A673 (cell line): ENCODE measurements around the gene ENHO. TPM values are rescaled to one million over a fixed set of nuclear protein-coding genes. Genes with fewer than 3 reads are reported as not detected.

Source experiments
- BruUV-seq: library from RNA; stranded (reverse); fragments of 400-500 nt; replicated peaks from 2 replicates; lab custom pipeline; 2021; lab: Mats Ljungman, UMichigan
- CTCF ChIA-PET: fragments of 300-600 bp; sonication (Branson Sonifier 250); formaldehyde crosslinking; loops from one replicate; lab custom pipeline; 2022; ENCODE audit warnings: antibody characterized with exemption; lab: Charles Lee
- POLR2A ChIA-PET: fragments of 300-600 bp; sonication (Branson Sonifier 250); formaldehyde crosslinking; loops from one replicate; lab custom pipeline; 2022; ENCODE audit warnings: antibody characterized with exemption; ENCODE audit not compliant: low non-redundant PET; lab: Charles Lee
- DNase-seq: peaks from one replicate; pipeline ENCODE4 v3.0.0-alpha.2; 2015; ENCODE audit warnings: low spot score
- H3K27ac ChIP-seq: fragments of 200-600 bp; sonication (generic); 2 replicates; pipeline ENCODE4 v1.5.1; 2016; ENCODE audit warnings: mixed run types, low read depth, mild to moderate bottlenecking, mixed read lengths, antibody characterized with exemption, low read length; ENCODE audit not compliant: poor library complexity, severe bottlenecking
- H3K27me3 ChIP-seq: fragments of 200-600 bp; sonication (generic); replicated peaks from 2 replicates; pipeline ENCODE4 v1.6.1; 2017; ENCODE audit warnings: mixed run types, low read depth, mild to moderate bottlenecking, mixed read lengths, antibody characterized with exemption, low read length; ENCODE audit not compliant: insufficient read depth, poor library complexity
- H3K36me3 ChIP-seq: fragments of 200-600 bp; sonication (generic); 2 replicates; pipeline ENCODE4 v1.6.1; 2016; ENCODE audit warnings: mixed run types, mild to moderate bottlenecking, mixed read lengths, antibody characterized with exemption, low read length; ENCODE audit not compliant: insufficient read depth, poor library complexity, severe bottlenecking
- H3K4me1 ChIP-seq: fragments of 200-600 bp; sonication (generic); 2 replicates; pipeline ENCODE4 v1.6.1; 2017; ENCODE audit warnings: mixed run types, mild to moderate bottlenecking, mixed read lengths, antibody characterized with exemption, low read length; ENCODE audit not compliant: insufficient read depth, poor library complexity, severe bottlenecking
- H3K4me3 ChIP-seq: fragments of 200-600 bp; sonication (generic); 2 replicates; pipeline ENCODE4 v1.5.1; 2016; ENCODE audit warnings: low read depth, mixed run types, mild to moderate bottlenecking, mixed read lengths, low read length; ENCODE audit not compliant: poor library complexity, severe bottlenecking
- H3K9me3 ChIP-seq: fragments of 200-600 bp; sonication (generic); 2 replicates; pipeline ENCODE4 v1.6.1; 2016; ENCODE audit warnings: mixed run types, low read depth, mild to moderate bottlenecking, mixed read lengths, antibody characterized with exemption, low read length; ENCODE audit not compliant: poor library complexity, severe bottlenecking
- CTCF ChIP-seq: fragments of 300-800, 200-600 bp; sonication (generic); conservative IDR thresholded peaks from 2 replicates; pipeline ENCODE4 v1.5.1; 2017; ENCODE audit warnings: low read depth, mild to moderate bottlenecking, antibody characterized with exemption, low read length, moderate library complexity, mixed read lengths
- EZH2 ChIP-seq: fragments of 200-600 bp; sonication (generic); IDR thresholded peaks from 2 replicates; pipeline ENCODE4 v1.6.1; 2017; ENCODE audit warnings: borderline replicate concordance, low read depth, mild to moderate bottlenecking, mixed read lengths, antibody characterized with exemption, low read length; ENCODE audit not compliant: poor library complexity, severe bottlenecking
- intact Hi-C: fragments of 100-400 bp; cut with micrococcal nuclease; formaldehyde crosslinking; loops from one replicate; pipeline ENCODE4 v1.10.0; 2022; ENCODE audit not compliant: unreplicated experiment
- total RNA-seq: library from RNA; stranded (reverse); gene quantifications from 2 replicates; pipeline ENCODE4 v1.2.3, GENCODE V29; 2021

Gene ENHO
- total RNA-seq, 1 experiment from 2014 or later = 1.2 TPM

DNA sequence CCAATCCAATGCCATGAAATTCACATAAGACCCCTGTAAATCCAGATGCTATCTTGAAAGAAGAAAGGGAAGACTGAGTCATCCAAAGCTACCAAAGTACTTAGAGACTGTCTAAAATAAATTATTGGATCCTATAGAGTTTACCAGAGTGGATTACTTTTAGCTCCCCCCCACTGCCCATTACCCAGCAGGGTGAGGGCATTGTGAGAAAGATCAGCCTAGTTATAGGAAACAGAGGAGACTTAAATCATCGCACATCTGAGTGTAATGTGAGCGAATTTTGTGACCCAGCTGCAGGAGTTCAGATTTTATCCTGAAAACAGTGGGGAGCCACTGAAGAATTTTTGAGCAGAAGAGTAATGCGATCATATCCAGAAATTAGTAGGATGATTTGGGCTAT lies 1.6 kb upstream of the ENHO start:
- H3K36me3 ChIP-seq = no peaks in the 10 kb centered on the region
- BruUV-seq = no TSS peak
- H3K27ac ChIP-seq = no peak overlapping the region
- peaks cover 10% of the 10 kb centered on the region for H3K4me1 ChIP-seq
- no peaks in the 10 kb centered on the region for H3K9me3 ChIP-seq
- H3K4me3 ChIP-seq = no peak overlapping the region
- ChIA-PET CTCF (interaction anchor here (1.1 to 1.4 kb wide), 2 partner anchors 80 to 120 kb away, joined by 3 to 4 read pairs; no protein-coding TSS in a partner anchor), POLR2A (no interaction called here)
- no peak for TF ChIP-seq EZH2
- TF ChIP-seq CTCF = no peak
- H3K27me3 ChIP-seq = no peaks in the 10 kb centered on the region
- DNase-seq = peak; percentile 51
- intact Hi-C loops = no loop called here

- ChIA-PET POLR2A (interaction anchor here (0.6 kb wide), 1 partner anchor 501 kb away, joined by 5 read pairs; no protein-coding TSS in a partner anchor), CTCF (interaction anchor here (0.5 kb wide), 1 partner anchor 73 kb away, joined by 3 read pairs; no protein-coding TSS in a partner anchor)
- intact Hi-C loops = no loop called here
- BruUV-seq = no TSS peak
- H3K9me3 ChIP-seq = no peaks in the 10 kb centered on the region
- peaks cover 10% of the 10 kb centered on the region for H3K4me1 ChIP-seq
- H3K27ac ChIP-seq = no peak overlapping the region
- peak overlapping the region; percentile 48 for H3K4me3 ChIP-seq
- no peaks in the 10 kb centered on the region for H3K36me3 ChIP-seq
- no peaks in the 10 kb centered on the region for H3K27me3 ChIP-seq
- no peak for DNase-seq
- TF ChIP-seq EZH2 (no peak), CTCF (no peak)
Measured at GRCh38 chr9:34522091-34522887, 501 bp downstream of the ENHO start.

DNA sequence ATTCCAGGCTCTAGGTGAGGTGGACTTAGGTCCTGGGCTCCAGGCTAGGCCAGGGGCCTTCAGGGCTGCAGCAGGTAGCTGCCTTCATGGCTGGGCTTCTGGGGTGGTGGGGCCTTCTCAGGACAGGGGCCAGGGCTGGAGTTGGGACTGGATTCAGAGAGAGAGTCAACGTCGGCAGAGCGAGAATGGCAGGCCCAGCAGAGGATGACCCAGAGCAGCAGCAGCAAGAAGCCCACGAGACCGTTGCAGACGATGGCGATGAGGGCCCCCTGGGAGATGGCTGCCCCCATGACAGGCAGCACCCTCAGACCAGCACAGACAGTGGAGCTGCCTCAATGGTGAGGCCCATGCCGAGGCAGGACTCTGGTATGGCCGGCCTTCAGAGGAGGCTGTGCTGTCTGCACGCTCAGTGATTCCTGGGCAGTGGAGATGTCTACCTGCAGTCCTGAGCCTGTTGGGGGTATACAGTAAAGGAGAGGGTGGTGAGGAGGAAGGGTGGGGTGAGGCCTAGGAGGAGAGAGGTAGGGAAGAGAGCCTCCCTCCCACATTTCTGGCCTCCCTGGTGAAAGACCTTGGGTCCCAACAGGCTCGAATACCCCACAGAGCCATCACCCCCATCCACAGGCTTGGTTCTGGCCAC lies 1.3 kb downstream of the ENHO start:
- TF ChIP-seq EZH2 (no peak), CTCF (no peak)
- Histone ChIP-seq H3K4me1 (peaks cover 10% of the 10 kb centered on the region), H3K27ac (no peak overlapping the region), H3K9me3 (no peaks in the 10 kb centered on the region), H3K36me3 (no peaks in the 10 kb centered on the region), H3K27me3 (no peaks in the 10 kb centered on the region), H3K4me3 (no peak overlapping the region)
- ChIA-PET POLR2A (no interaction called here), CTCF (no interaction called here)
- DNase-seq = no peak
- intact Hi-C loops = no loop called here
- no TSS peak for BruUV-seq
